Osteocyte (in vitro differentiated cells): ENCODE measurements around the gene TBX18. TPM values are rescaled to one million over a fixed set of nuclear protein-coding genes. Genes with fewer than 3 reads are reported as not detected.

Experiments
- DNase-seq: peaks from one replicate; pipeline ENCODE4 v3.0.0; 2021; ENCODE audit warnings: mixed read lengths; ENCODE audit not compliant: unreplicated experiment; ENCODE audit errors: extremely low spot score
- H3K27ac Mint-ChIP-seq: one replicate; pipeline ENCODE4 v1.8.0; 2021; ENCODE audit warnings: mild to moderate bottlenecking, mixed read lengths; ENCODE audit not compliant: unreplicated experiment
- H3K27me3 Mint-ChIP-seq: one replicate; pipeline ENCODE4 v1.8.0; 2021; ENCODE audit warnings: mixed read lengths; ENCODE audit not compliant: unreplicated experiment
- H3K36me3 Mint-ChIP-seq: one replicate; pipeline ENCODE4 v1.8.0; 2021; ENCODE audit warnings: mixed read lengths; ENCODE audit not compliant: unreplicated experiment
- H3K4me1 Mint-ChIP-seq: one replicate; pipeline ENCODE4 v1.8.0; 2021; ENCODE audit warnings: mixed read lengths; ENCODE audit not compliant: unreplicated experiment
- H3K4me3 Mint-ChIP-seq: one replicate; pipeline ENCODE4 v1.8.0; 2021; ENCODE audit warnings: mild to moderate bottlenecking, moderate library complexity, mixed read lengths; ENCODE audit not compliant: unreplicated experiment
- H3K9me3 Mint-ChIP-seq: one replicate; pipeline ENCODE4 v1.8.0; 2021; ENCODE audit warnings: mixed read lengths; ENCODE audit not compliant: unreplicated experiment
- total RNA-seq: library from RNA; stranded (reverse); gene quantifications from 2 replicates; pipeline ENCODE4 v1.2.1, GENCODE V29; 2021
- TF ChIP-seq, protein P1 (sequence below): fragments of 200-600 bp; sonication (generic); IDR thresholded peaks from 2 replicates; pipeline ENCODE4 v1.5.0; 2021; ENCODE audit warnings: antibody characterized with exemption, mild to moderate bottlenecking, moderate library complexity

The TBX18 gene
- total RNA-seq, 1 donor from 2014 or later: 8.0 TPM

DNA sequence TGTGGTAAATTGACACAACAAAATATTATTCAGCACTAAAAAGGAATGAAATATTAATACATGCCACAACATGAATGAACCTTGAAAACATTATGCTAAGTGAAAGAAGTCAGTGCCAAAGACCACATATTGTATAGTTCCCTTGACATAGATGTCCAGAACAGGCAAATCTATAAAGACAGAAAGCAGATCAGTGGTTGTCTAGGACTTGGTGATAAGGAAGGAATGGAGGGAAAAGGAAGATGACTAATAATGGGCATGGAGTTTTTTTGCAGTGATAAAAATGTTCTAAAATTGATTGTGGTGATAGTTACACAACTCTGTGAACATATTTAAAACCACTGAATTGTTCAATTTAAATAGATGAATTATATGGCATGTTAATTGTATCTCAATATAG, 32.5 kb downstream of the TBX18 start:
- no peak for DNase-seq
- H3K27me3 Mint-ChIP-seq: peaks cover 8% of the 10 kb centered on the region
- no peaks in the 10 kb centered on the region for H3K4me1 Mint-ChIP-seq
- H3K36me3 Mint-ChIP-seq: peaks cover 2% of the 10 kb centered on the region
- H3K9me3 Mint-ChIP-seq: no peaks in the 10 kb centered on the region
- no peak overlapping the region for H3K4me3 Mint-ChIP-seq
- TF ChIP-seq, protein P1, sequence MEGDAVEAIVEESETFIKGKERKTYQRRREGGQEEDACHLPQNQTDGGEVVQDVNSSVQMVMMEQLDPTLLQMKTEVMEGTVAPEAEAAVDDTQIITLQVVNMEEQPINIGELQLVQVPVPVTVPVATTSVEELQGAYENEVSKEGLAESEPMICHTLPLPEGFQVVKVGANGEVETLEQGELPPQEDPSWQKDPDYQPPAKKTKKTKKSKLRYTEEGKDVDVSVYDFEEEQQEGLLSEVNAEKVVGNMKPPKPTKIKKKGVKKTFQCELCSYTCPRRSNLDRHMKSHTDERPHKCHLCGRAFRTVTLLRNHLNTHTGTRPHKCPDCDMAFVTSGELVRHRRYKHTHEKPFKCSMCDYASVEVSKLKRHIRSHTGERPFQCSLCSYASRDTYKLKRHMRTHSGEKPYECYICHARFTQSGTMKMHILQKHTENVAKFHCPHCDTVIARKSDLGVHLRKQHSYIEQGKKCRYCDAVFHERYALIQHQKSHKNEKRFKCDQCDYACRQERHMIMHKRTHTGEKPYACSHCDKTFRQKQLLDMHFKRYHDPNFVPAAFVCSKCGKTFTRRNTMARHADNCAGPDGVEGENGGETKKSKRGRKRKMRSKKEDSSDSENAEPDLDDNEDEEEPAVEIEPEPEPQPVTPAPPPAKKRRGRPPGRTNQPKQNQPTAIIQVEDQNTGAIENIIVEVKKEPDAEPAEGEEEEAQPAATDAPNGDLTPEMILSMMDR: no peak
- H3K27ac Mint-ChIP-seq: no peak overlapping the region

DNA sequence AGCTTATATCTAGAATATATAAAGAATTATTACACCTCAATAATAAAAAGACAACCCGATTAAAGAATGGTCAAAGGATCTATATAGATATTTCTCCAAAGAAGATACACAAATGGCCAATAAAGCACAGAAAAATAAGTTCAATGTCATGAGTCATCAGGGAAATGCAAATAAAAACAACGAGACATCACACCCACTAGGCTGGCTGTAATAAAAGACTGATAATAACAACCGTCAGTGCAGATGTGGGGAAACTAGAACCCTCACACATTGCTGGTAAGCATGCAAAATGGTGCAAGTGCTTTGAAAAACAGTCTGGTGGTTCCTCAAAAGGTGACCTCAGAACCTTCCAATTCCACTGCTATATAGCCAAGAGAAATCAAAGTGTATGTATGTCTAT, 33.0 kb downstream of the TBX18 start:
- H3K36me3 Mint-ChIP-seq: no peaks in the 10 kb centered on the region
- H3K9me3 Mint-ChIP-seq: no peaks in the 10 kb centered on the region
- TF ChIP-seq, protein P1: no peak
- no peaks in the 10 kb centered on the region for H3K4me1 Mint-ChIP-seq
- H3K27me3 Mint-ChIP-seq: peaks cover 6% of the 10 kb centered on the region
- DNase-seq: no peak
- no peak overlapping the region for H3K27ac Mint-ChIP-seq
- H3K4me3 Mint-ChIP-seq: no peak overlapping the region

DNA sequence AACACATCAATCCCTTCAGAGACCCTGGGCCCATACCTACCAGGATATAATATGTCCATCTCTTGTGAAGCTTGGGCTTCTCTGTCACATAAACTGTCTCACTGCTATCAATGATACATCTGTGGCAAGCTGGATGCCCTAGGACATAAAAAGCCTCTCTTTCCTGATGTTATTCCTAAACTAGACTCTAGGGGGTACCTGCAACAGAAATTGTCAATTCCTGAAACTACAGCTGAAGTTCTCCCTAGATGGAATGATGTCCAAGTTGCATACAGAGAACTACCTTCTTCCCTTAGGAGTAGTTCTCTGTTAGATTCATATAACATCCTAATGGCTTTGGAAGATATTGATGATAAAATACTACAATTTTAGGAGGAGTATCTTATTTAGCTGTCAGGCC, 35.8 kb downstream of the TBX18 start:
- H3K4me3 Mint-ChIP-seq: no peak overlapping the region
- TF ChIP-seq, protein P1: peak; percentile 29
- H3K4me1 Mint-ChIP-seq: no peaks in the 10 kb centered on the region
- no peak for DNase-seq
- no peaks in the 10 kb centered on the region for H3K36me3 Mint-ChIP-seq
- no peak overlapping the region for H3K27ac Mint-ChIP-seq
- H3K27me3 Mint-ChIP-seq: peaks cover 3% of the 10 kb centered on the region
- no peaks in the 10 kb centered on the region for H3K9me3 Mint-ChIP-seq

DNA sequence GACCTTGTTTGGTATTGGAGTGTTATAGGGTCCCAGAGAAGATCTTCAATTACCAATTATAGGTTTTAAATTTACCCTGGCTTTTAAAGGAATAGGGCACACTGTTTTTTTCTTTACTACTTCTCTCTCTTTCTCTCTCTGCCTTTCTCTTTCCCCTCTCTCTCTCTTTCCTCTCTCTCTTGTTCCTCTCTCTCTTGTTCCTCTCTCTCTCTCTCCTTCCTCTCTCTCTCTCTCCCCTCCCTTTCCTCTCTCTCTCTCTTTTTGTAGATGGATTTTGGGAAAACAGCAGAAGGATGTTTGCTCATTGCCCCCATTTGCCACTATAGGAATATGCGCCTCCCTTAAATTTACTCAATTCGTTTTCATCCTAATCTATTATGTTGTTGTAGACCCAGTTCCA, 45.2 kb downstream of the TBX18 start:
- peaks cover 13% of the 10 kb centered on the region for H3K27me3 Mint-ChIP-seq

DNA sequence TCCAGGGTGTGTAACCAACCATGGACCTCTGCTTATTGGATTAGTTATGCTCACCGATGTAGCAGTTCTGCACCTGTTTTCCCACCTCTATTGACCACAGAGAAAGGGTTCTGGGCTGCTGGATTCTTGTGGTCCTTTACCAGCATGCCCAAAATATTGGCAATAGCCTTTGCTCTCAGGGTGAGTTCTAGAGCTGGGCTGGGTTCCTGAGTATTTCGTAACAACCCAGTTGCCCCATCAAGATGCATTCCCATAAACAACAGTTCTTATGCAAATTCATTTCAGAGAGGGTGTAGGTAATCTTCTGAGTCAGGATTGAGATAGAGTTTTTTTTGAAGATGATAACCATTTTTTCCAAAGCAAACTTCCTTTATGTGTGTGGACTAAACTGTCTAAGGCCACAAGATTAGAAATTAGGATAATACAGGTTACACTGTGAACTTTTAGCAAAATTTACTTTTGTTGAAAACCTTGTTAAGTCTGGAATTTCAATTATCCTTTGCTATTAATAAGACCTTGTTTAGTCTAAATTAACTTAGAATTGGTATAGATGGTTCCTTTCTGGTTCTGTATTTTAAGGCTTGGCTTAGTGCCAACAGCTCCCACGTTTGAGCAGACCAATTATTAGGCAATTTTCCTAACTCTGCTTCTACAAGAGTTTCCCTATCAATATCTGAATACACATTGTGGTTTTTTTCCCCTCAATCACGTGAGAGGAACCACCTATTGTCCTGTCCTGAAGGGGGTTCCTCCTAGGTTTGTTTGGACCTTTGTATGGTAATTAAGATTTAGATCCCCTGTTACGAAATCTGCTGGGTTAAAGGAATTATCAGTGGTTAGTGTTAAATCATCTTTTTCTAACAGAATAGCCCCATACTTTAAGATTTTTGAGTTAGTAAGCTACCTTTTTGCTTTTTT, 46.1 kb downstream of the TBX18 start:
- Mint-ChIP-seq H3K9me3 (no peaks in the 10 kb centered on the region), H3K27ac (no peak overlapping the region), H3K4me1 (no peaks in the 10 kb centered on the region), H3K27me3 (peaks cover 13% of the 10 kb centered on the region), H3K4me3 (no peak overlapping the region), H3K36me3 (no peaks in the 10 kb centered on the region)
- TF ChIP-seq, protein P1: no peak
- no peak for DNase-seq

More for the DNA sequence above, 45.2 kb downstream of the TBX18 start:
- no peak for DNase-seq
- no peaks in the 10 kb centered on the region for H3K4me1 Mint-ChIP-seq
- TF ChIP-seq, protein P1: no peak
- H3K27ac Mint-ChIP-seq: no peak overlapping the region
- H3K36me3 Mint-ChIP-seq: no peaks in the 10 kb centered on the region
- no peaks in the 10 kb centered on the region for H3K9me3 Mint-ChIP-seq
- no peak overlapping the region for H3K4me3 Mint-ChIP-seq
